AG04449 (cell line): ENCODE data around the gene UNC5C.

Experiments
- CTCF ChIA-PET: fragments of 350-600 bp; formaldehyde crosslinking; extraction: SDS; loops from one replicate; lab custom pipeline; 2021; ENCODE audit warnings: antibody characterized with exemption; lab: Yijun Ruan, JAX
- POLR2A ChIA-PET: fragments of 400-600, 350-600 bp; formaldehyde crosslinking; extraction: SDS; loops from one replicate; lab custom pipeline; 2020; ENCODE audit warnings: antibody characterized with exemption, inconsistent platforms; lab: Yijun Ruan, JAX
- DNase-seq: peaks from one replicate; pipeline ENCODE4 v3.0.0-alpha.2; 2010; ENCODE audit warnings: low read depth, low spot score
- H3K4me3 ChIP-seq: 2 replicates; pipeline ENCODE4 v1.5.1; 2011; ENCODE audit warnings: low read depth, mild to moderate bottlenecking, control low read depth, low read length
- CTCF ChIP-seq: IDR thresholded peaks from one replicate; pipeline ENCODE4 v1.5.1; 2011; ENCODE audit warnings: mild to moderate bottlenecking, moderate library complexity, low read length, control low read depth, inconsistent platforms; ENCODE audit not compliant: insufficient read depth; ENCODE audit errors: missing control alignments

Gene UNC5C

GRCh38 chr4:95197353-95197752 is 351.4 kb downstream of the UNC5C start:
- H3K4me3 ChIP-seq: no peak overlapping the region
- no peak for TF ChIP-seq CTCF
- ChIA-PET CTCF (interaction anchor here (0.9 kb wide), 1 partner anchor 31 kb away, joined by 4 read pairs; no protein-coding TSS in a partner anchor), POLR2A (no interaction called here)
- DNase-seq: no peak

- CTCF ChIA-PET: no interaction called here
Observed at GRCh38 chr4:95193391-95194224, 355.2 kb downstream of the UNC5C start.

GRCh38 chr4:95191537-95191936 is 357.2 kb downstream of the UNC5C start:
- DNase-seq: no peak
- CTCF ChIA-PET: no interaction called here
- no peak overlapping the region for H3K4me3 ChIP-seq
- no peak for TF ChIP-seq CTCF
- POLR2A ChIA-PET: no interaction called here

More at GRCh38 chr4:95193391-95194224, 355.2 kb downstream of the UNC5C start:
- no peak overlapping the region for H3K4me3 ChIP-seq
- DNase-seq: no peak
- TF ChIP-seq CTCF: no peak
- POLR2A ChIA-PET: no interaction called here

GRCh38 chr4:95190751-95191436 is 357.9 kb downstream of the UNC5C start:
- POLR2A ChIA-PET: no interaction called here
- no peak overlapping the region for H3K4me3 ChIP-seq
- TF ChIP-seq CTCF: no peak
- no peak for DNase-seq
- CTCF ChIA-PET: no interaction called here

GRCh38 chr4:95188701-95189370 is 359.9 kb downstream of the UNC5C start:
- ChIA-PET POLR2A (no interaction called here), CTCF (no interaction called here)
- H3K4me3 ChIP-seq: no peak overlapping the region
- TF ChIP-seq CTCF: no peak
- DNase-seq: no peak

- no peak overlapping the region for H3K4me3 ChIP-seq
- POLR2A ChIA-PET: no interaction called here
- TF ChIP-seq CTCF: no peak
- CTCF ChIA-PET: interaction anchor here (0.7 kb wide), 1 partner anchor 20 kb away, joined by 3 read pairs; no protein-coding TSS in a partner anchor
- DNase-seq: no peak
Observed at GRCh38 chr4:95186666-95187065, 362.1 kb downstream of the UNC5C start.
